Ovary (tissue), 3 donors: ENCODE data around the gene VKORC1L1.

Source experiments
- CTCF ChIP-seq, 3 donors: fragments of 450-650 bp in 2 of 3; fragments of 200-600 bp in 1 of 3; IDR thresholded peaks; one replicate each; pipeline versions ENCODE4 v1.5.1 to v1.8.0; 2016 to 2022; ENCODE audit warnings: antibody characterized with exemption in 3 of 3, mild to moderate bottlenecking in 1 of 3
- EP300 ChIP-seq: sonication (generic); formaldehyde crosslinking; IDR thresholded peaks from one replicate; pipeline ENCODE4 v1.6.1; 2017; ENCODE audit warnings: antibody characterized with exemption
- POLR2A ChIP-seq: fragments of 450-650 bp; IDR thresholded peaks from one replicate; pipeline ENCODE4 v1.6.1; 2017; ENCODE audit warnings: antibody characterized with exemption, mild to moderate bottlenecking, moderate library complexity
- donor health status: DM: no; HTN: no; CAD: no.

DNA sequence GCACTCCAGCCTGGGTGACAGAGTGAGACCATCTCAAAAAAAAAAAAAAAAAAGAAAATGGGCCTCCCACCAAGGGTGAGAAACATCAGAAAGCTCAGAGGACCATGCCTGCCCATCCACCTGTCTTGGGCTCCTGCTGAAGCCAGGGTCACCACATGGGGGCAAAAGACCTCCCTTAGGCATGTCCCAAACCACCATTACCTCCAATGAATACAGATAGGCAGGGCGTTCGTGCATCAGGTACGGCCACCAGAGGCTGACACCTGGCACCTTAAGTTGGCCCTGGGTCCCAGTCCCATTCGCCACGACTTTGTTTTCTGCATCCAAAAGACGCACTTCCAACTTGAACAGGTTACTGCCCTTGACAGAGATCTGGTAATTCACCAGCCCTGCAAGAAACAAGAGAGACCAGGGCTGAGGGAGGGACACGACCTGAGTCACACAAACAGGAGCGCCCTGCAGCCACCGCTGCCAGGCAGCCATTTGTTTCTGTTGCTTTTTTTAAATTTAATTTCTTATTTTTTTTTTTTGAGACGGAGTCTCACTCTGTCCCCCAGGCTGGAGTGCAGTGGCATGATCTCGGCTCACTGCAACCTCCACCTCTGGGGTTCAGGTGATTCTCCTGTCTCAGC is 103.1 kb downstream of the VKORC1L1 start:
- TF ChIP-seq CTCF (IDR thresholded peaks at IDR 0.05) (no peak), POLR2A (no peak), EP300 (no peak)
